Panc1 (cell line): ENCODE measurements around the gene UPK1A. TPM values are rescaled to one million over a fixed set of nuclear protein-coding genes. Genes with fewer than 3 reads are reported as not detected.

Experiments
- ATAC-seq: fragments of 200-7000 bp; cut with Tn5 transposase; 2 replicates; pipeline ENCODE4 v1.9.1; 2020; ENCODE audit warnings: mild to moderate bottlenecking, moderate library complexity
- BruUV-seq: library from RNA; stranded (reverse); fragments of 400-500 nt; replicated peaks from 2 replicates; lab custom pipeline; 2021; lab: Mats Ljungman, UMichigan
- CTCF ChIA-PET: fragments of 300-600 bp; sonication (Branson Sonifier 250); formaldehyde crosslinking; loops from one replicate; lab custom pipeline; 2022; ENCODE audit warnings: antibody characterized with exemption; lab: Charles Lee
- POLR2A ChIA-PET: fragments of 300-600 bp; sonication (Branson Sonifier 250); formaldehyde crosslinking; loops from one replicate; lab custom pipeline; 2022; ENCODE audit warnings: antibody characterized with exemption; lab: Charles Lee
- DNase-seq: peaks from one replicate; pipeline ENCODE4 v3.0.0-alpha.2; 2010; ENCODE audit warnings: low read depth, low spot score
- H3K27ac ChIP-seq: 2 replicates; pipeline ENCODE4 v1.5.1; 2011; ENCODE audit warnings: mild to moderate bottlenecking, low read length, inconsistent platforms
- H3K27me3 ChIP-seq: fragments of 200-500 bp; sonication (Bioruptor generic); 2 replicates; pipeline ENCODE4 v1.6.0; 2014; ENCODE audit warnings: low read length, inconsistent platforms; ENCODE audit not compliant: control insufficient read depth, insufficient read depth
- H3K36me3 ChIP-seq: fragments of 200-500 bp; sonication (Bioruptor generic); 2 replicates; pipeline ENCODE4 v1.5.1; 2014; ENCODE audit warnings: inconsistent platforms, mild to moderate bottlenecking, low read length, moderate library complexity; ENCODE audit not compliant: control insufficient read depth, insufficient read depth
- H3K4me1 ChIP-seq: 2 replicates; pipeline ENCODE4 v1.5.1; 2011; ENCODE audit warnings: inconsistent platforms, mild to moderate bottlenecking, low read length, moderate library complexity; ENCODE audit not compliant: control insufficient read depth, insufficient read depth
- H3K4me3 ChIP-seq, 2 experiments: 2 replicates each; pipeline ENCODE4 v1.5.1; 2011 to 2012; ENCODE audit warnings: low read depth in 2 of 2, low read length in 2 of 2, mild to moderate bottlenecking in 2 of 2, inconsistent platforms in 1 of 2, moderate library complexity in 1 of 2
- H3K9me3 ChIP-seq: fragments of 200-500 bp; sonication (Bioruptor generic); 2 replicates; pipeline ENCODE4 v1.5.1; 2014; ENCODE audit warnings: low read depth, mild to moderate bottlenecking, inconsistent platforms, low read length, moderate library complexity; ENCODE audit not compliant: control insufficient read depth, insufficient read depth
- CTCF ChIP-seq: fragments of 450-650 bp; IDR thresholded peaks from 2 replicates; pipeline ENCODE4 v1.5.1; 2017; ENCODE audit warnings: mild to moderate bottlenecking
- POLR2AphosphoS5 ChIP-seq: IDR thresholded peaks from 2 replicates; pipeline ENCODE4 v1.6.1; 2012; ENCODE audit warnings: mild to moderate bottlenecking, low read depth, low read length, moderate library complexity
- REST ChIP-seq, 2 experiments: IDR thresholded peaks; 2 replicates each; pipeline ENCODE4 v1.6.1; 2011 to 2012; ENCODE audit warnings: low read depth in 2 of 2, control low read depth in 1 of 2, low read length in 1 of 2, mild to moderate bottlenecking in 1 of 2, moderate library complexity in 1 of 2; ENCODE audit not compliant: insufficient read depth in 1 of 2
- SIN3A ChIP-seq: IDR thresholded peaks from 2 replicates; pipeline ENCODE4 v1.6.1; 2012; ENCODE audit warnings: low read depth, mild to moderate bottlenecking, low read length, moderate library complexity, borderline replicate concordance; ENCODE audit not compliant: insufficient read depth
- TCF7L2 ChIP-seq: IDR thresholded peaks from 2 replicates; pipeline ENCODE4 v1.6.1; 2011; ENCODE audit warnings: mild to moderate bottlenecking, low read depth, low read length, inconsistent platforms
- in situ Hi-C: cut with HindIII; loops from 2 replicates; pipeline ENCODE4 v1.10.0; 2016; ENCODE audit warnings: low sequenced_read_pairs, low pct_unique_long_range_greater_than_20kb
- intact Hi-C: fragments of 100-400 bp; cut with micrococcal nuclease; formaldehyde crosslinking; loops from one replicate; pipeline ENCODE4 v1.10.0; 2022; ENCODE audit not compliant: unreplicated experiment
- total RNA-seq: library from RNA; stranded (reverse); gene quantifications from one replicate; pipeline ENCODE4 v1.2.1, GENCODE V29; 2021; ENCODE audit not compliant: unreplicated experiment

The UPK1A gene
- total RNA-seq, 1 experiment from 2014 or later = 0.67 TPM

GRCh38 chr19:35719402-35720162 is 53.3 kb downstream of the UPK1A start:
- H3K27me3 ChIP-seq = no peaks in the 10 kb centered on the region
- POLR2A ChIA-PET = interaction anchor here (1.0 kb wide), 1 partner anchor 26 kb away, joined by 3 read pairs; the partner anchor contains the start of genes PSENEN and U2AF1L4
- ATAC-seq (no peak), DNase-seq (no peak)
- CTCF ChIA-PET = no interaction called here
- TF ChIP-seq POLR2AphosphoS5 (no peak), REST (IDR thresholded peaks at IDR 0.05; ENCODE audit: insufficient read depth in 1 of 2, low read depth in 2 of 2, low read length in 1 of 2) (no peak), TCF7L2 (no peak)
- no peaks in the 10 kb centered on the region for H3K9me3 ChIP-seq
- TSS peak; percentile 67 for BruUV-seq
- peak overlapping the region; percentile 80 for H3K27ac ChIP-seq
- H3K36me3 ChIP-seq = peaks cover 16% of the 10 kb centered on the region; the same call in 1 of the 2 replicates
- intact Hi-C loops = loop anchor here (10.0 kb wide), 1 partner anchor 165 kb away; no protein-coding TSS in a partner anchor
- peak overlapping the region; percentile 81 to 85 for H3K4me3 ChIP-seq
- in situ Hi-C loops = no loop called here
- peaks cover 16% of the 10 kb centered on the region for H3K4me1 ChIP-seq

GRCh38 chr19:35720163-35720524 is 53.8 kb downstream of the UPK1A start:
- ChIA-PET CTCF (interaction anchor here (0.5 kb wide), 1 partner anchor 23 kb away, joined by 8 read pairs; no protein-coding TSS in a partner anchor), POLR2A (no interaction called here)
- DNase-seq (no peak), ATAC-seq (no peak)
- no peak overlapping the region for H3K27ac ChIP-seq
- H3K4me1 ChIP-seq = peaks cover 16% of the 10 kb centered on the region
- no TSS peak for BruUV-seq
- in situ Hi-C loops = no loop called here
- H3K27me3 ChIP-seq = no peaks in the 10 kb centered on the region
- intact Hi-C loops = no loop called here
- TF ChIP-seq TCF7L2 = no peak
- no peak for TF ChIP-seq CTCF
- TF ChIP-seq SIN3A = no peak
- TF ChIP-seq POLR2AphosphoS5 = no peak
- TF ChIP-seq REST (IDR thresholded peaks at IDR 0.05; ENCODE audit: insufficient read depth in 1 of 2, low read depth in 2 of 2, low read length in 1 of 2) = no peak
- H3K4me3 ChIP-seq = no peak overlapping the region
- no peaks in the 10 kb centered on the region for H3K9me3 ChIP-seq
- H3K36me3 ChIP-seq = peaks cover 16% of the 10 kb centered on the region; the same call in 1 of the 2 replicates
